Mesenchymal stem cell (in vitro differentiated cells and primary cell): ENCODE measurements around the gene ADAM12.

Experiments used
- DNase-seq: peaks from one replicate; pipeline ENCODE4 v3.0.0-alpha.2; 2013
- H2AFZ ChIP-seq: one replicate; pipeline ENCODE4 v1.6.1; 2013; ENCODE audit warnings: low read depth, mild to moderate bottlenecking, control low read depth, inconsistent platforms, low read length, moderate library complexity
- H2AK5ac ChIP-seq: 2 replicates; pipeline ENCODE4 v1.6.1; 2013; ENCODE audit warnings: low read length, moderate library complexity, mild to moderate bottlenecking, inconsistent platforms; ENCODE audit not compliant: severe bottlenecking
- H2BK120ac ChIP-seq: one replicate; pipeline ENCODE4 v1.6.1; 2013; ENCODE audit warnings: low read depth, mild to moderate bottlenecking, inconsistent platforms, low read length, moderate library complexity
- H2BK12ac ChIP-seq, 2 experiments: one replicate each; pipeline ENCODE4 v1.6.1; 2013; ENCODE audit warnings: inconsistent platforms in 2 of 2, low read length in 2 of 2, mild to moderate bottlenecking in 2 of 2, moderate library complexity in 2 of 2, control low read depth in 1 of 2
- H2BK15ac ChIP-seq: one replicate; pipeline ENCODE4 v1.6.1; 2013; ENCODE audit warnings: mild to moderate bottlenecking, low read depth, inconsistent platforms; ENCODE audit not compliant: poor library complexity, severe bottlenecking
- H2BK5ac ChIP-seq: 2 replicates; pipeline ENCODE4 v1.6.1; 2013; ENCODE audit warnings: low read depth, mild to moderate bottlenecking, low read length, control low read depth, inconsistent platforms; ENCODE audit not compliant: poor library complexity, severe bottlenecking
- H3K14ac ChIP-seq, 2 experiments: one replicate each; pipeline ENCODE4 v1.6.1; 2013; ENCODE audit warnings: inconsistent platforms in 2 of 2, low read length in 2 of 2, control low read depth in 1 of 2, mild to moderate bottlenecking in 1 of 2, moderate library complexity in 1 of 2
- H3K18ac ChIP-seq, 2 experiments: one replicate each; pipeline ENCODE4 v1.6.1; 2013; ENCODE audit warnings: inconsistent platforms in 2 of 2, low read length in 2 of 2, control low read depth in 1 of 2, low read depth in 1 of 2, mild to moderate bottlenecking in 1 of 2
- H3K23ac ChIP-seq, 2 experiments: one replicate each; pipeline ENCODE4 v1.6.1; 2013; ENCODE audit warnings: inconsistent platforms in 2 of 2, low read length in 2 of 2, mild to moderate bottlenecking in 2 of 2, moderate library complexity in 2 of 2, control low read depth in 1 of 2
- H3K27ac ChIP-seq: 2 replicates; pipeline ENCODE4 v1.5.1; 2013; ENCODE audit warnings: mild to moderate bottlenecking, moderate library complexity, low read length, control low read depth, inconsistent platforms; ENCODE audit not compliant: poor library complexity, severe bottlenecking
- H3K27me3 ChIP-seq, 2 experiments: 2 replicates each; pipeline versions ENCODE4 v1.6.1 to v1.7.0; 2013; ENCODE audit warnings: low read length in 2 of 2, mild to moderate bottlenecking in 2 of 2, moderate library complexity in 2 of 2, control low read depth in 1 of 2, inconsistent platforms in 1 of 2; ENCODE audit not compliant: control insufficient read depth in 1 of 2, insufficient read depth in 1 of 2
- H3K36me3 ChIP-seq, 2 experiments: 2 replicates each; pipeline versions ENCODE4 v1.6.1 to v1.7.0; 2013; ENCODE audit warnings: low read length in 2 of 2, control low read depth in 1 of 2, inconsistent platforms in 1 of 2, low read depth in 1 of 2, mild to moderate bottlenecking in 1 of 2; ENCODE audit not compliant: insufficient read depth in 2 of 2, control insufficient read depth in 1 of 2
- H3K4ac ChIP-seq, 2 experiments: one replicate each; pipeline ENCODE4 v1.6.1; 2013; ENCODE audit warnings: inconsistent platforms in 2 of 2, low read length in 2 of 2, mild to moderate bottlenecking in 2 of 2, moderate library complexity in 2 of 2, control low read depth in 1 of 2, low read depth in 1 of 2
- H3K4me1 ChIP-seq: 2 replicates; pipeline ENCODE4 v1.6.1; 2013; ENCODE audit warnings: low read depth, low read length, control low read depth; ENCODE audit not compliant: control insufficient read depth, insufficient read depth
- H3K4me2 ChIP-seq: 2 replicates; pipeline ENCODE4 v1.6.1; 2013; ENCODE audit warnings: low read length, mild to moderate bottlenecking, inconsistent platforms; ENCODE audit not compliant: poor library complexity, severe bottlenecking
- H3K4me3 ChIP-seq, 2 experiments: 2 replicates each; pipeline versions ENCODE4 v1.5.1 to v1.7.0; 2013; ENCODE audit warnings: low read length in 2 of 2, mild to moderate bottlenecking in 2 of 2, control low read depth in 1 of 2, low read depth in 1 of 2; ENCODE audit not compliant: insufficient read depth in 1 of 2
- H3K79me1 ChIP-seq: replicated peaks from 2 replicates; pipeline ENCODE4 v1.6.1; 2013; ENCODE audit warnings: mild to moderate bottlenecking, control low read depth, low read length, inconsistent platforms; ENCODE audit not compliant: poor library complexity, severe bottlenecking
- H3K9ac ChIP-seq: 2 replicates; pipeline ENCODE4 v1.7.0; 2013; ENCODE audit warnings: mild to moderate bottlenecking, low read length, moderate library complexity
- H3K9me3 ChIP-seq: 2 replicates; pipeline ENCODE4 v1.7.0; 2013; ENCODE audit warnings: mild to moderate bottlenecking, low read length; ENCODE audit not compliant: control insufficient read depth
- H4K8ac ChIP-seq: one replicate; pipeline ENCODE4 v1.6.1; 2013; ENCODE audit warnings: inconsistent platforms, mild to moderate bottlenecking, low read length, moderate library complexity
- H4K91ac ChIP-seq: one replicate; pipeline ENCODE4 v1.6.1; 2013; ENCODE audit warnings: mild to moderate bottlenecking, low read length, inconsistent platforms
- WGBS: methylation state at CpG from one replicate; pipeline ENCODE4 v1.1.7; 2013; ENCODE audit warnings: mixed read lengths; 5-methylcytosine and 5-hydroxymethylcytosine counted together

The ADAM12 gene

GRCh38 chr10:126163506-126163905, 224.8 kb downstream of the ADAM12 start:
- Histone ChIP-seq H2BK15ac (no peak overlapping the region), H3K4me2 (no peak overlapping the region), H2BK12ac (no peak overlapping the region), H3K79me1 (peaks cover 21% of the 10 kb centered on the region), H4K91ac (no peak overlapping the region), H3K4me3 (no peak overlapping the region), H3K9ac (no peak overlapping the region), H2BK120ac (no peak overlapping the region), H2AFZ (no peak overlapping the region), H3K36me3 (peaks cover 16 to 43% of the 10 kb centered on the region in 2 experiments), H3K14ac (no peak overlapping the region), H3K4me1 (peaks cover 2% of the 10 kb centered on the region), H4K8ac (no peak overlapping the region), H3K9me3 (peaks cover 4% of the 10 kb centered on the region), H3K27ac (no peak overlapping the region), H3K18ac (no peak overlapping the region), H2AK5ac (no peak overlapping the region), H2BK5ac (no peak overlapping the region), H3K23ac (no peak overlapping the region), H3K4ac (no peak overlapping the region), H3K27me3 (no peaks in the 10 kb centered on the region)
- 94% methylated on average over 2 of the region's 4 CpGs for WGBS
- no peak for DNase-seq

- no peak overlapping the region for H3K23ac ChIP-seq
- no peaks in the 10 kb centered on the region for H3K27me3 ChIP-seq
- no peak overlapping the region for H3K9ac ChIP-seq
- peaks cover 2% of the 10 kb centered on the region for H3K4me1 ChIP-seq
- H3K14ac ChIP-seq, result no peak overlapping the region
- no peak for DNase-seq
- H2BK15ac ChIP-seq, result no peak overlapping the region
- H2BK12ac ChIP-seq, result no peak overlapping the region
- H4K8ac ChIP-seq, result no peak overlapping the region
- no peak overlapping the region for H2BK120ac ChIP-seq
- H3K27ac ChIP-seq, result no peak overlapping the region
- peaks cover 24% of the 10 kb centered on the region for H3K79me1 ChIP-seq
- H2AK5ac ChIP-seq, result no peak overlapping the region
- H3K18ac ChIP-seq, result no peak overlapping the region
- no peak overlapping the region for H3K4me3 ChIP-seq
- no peak overlapping the region for H2AFZ ChIP-seq
- no peak overlapping the region for H3K4me2 ChIP-seq
- no peak overlapping the region for H2BK5ac ChIP-seq
- peaks cover 4% of the 10 kb centered on the region for H3K9me3 ChIP-seq
- no peak overlapping the region for H4K91ac ChIP-seq
- H3K4ac ChIP-seq, result no peak overlapping the region
- WGBS, result 91% methylated on average over 5 of the region's 5 CpGs
- peaks cover 20 to 43% of the 10 kb centered on the region in 2 experiments for H3K36me3 ChIP-seq
Measured at GRCh38 chr10:126161691-126162090, 226.6 kb downstream of the ADAM12 start.

- Histone ChIP-seq H3K27me3 (no peaks in the 10 kb centered on the region), H3K27ac (no peak overlapping the region), H2AK5ac (no peak overlapping the region), H2BK15ac (no peak overlapping the region), H4K8ac (no peak overlapping the region), H2BK5ac (no peak overlapping the region), H3K36me3 (peaks cover 20 to 48% of the 10 kb centered on the region in 2 experiments), H2BK120ac (no peak overlapping the region), H3K14ac (no peak overlapping the region), H3K4me3 (no peak overlapping the region), H3K23ac (no peak overlapping the region), H3K4me1 (peaks cover 2% of the 10 kb centered on the region), H3K18ac (peak overlapping the region in 1 of 2 experiments; percentile 46), H4K91ac (no peak overlapping the region), H3K79me1 (peaks cover 23% of the 10 kb centered on the region), H3K9ac (no peak overlapping the region), H3K4me2 (no peak overlapping the region), H3K9me3 (peaks cover 4% of the 10 kb centered on the region), H3K4ac (no peak overlapping the region), H2AFZ (no peak overlapping the region), H2BK12ac (no peak overlapping the region)
- 72% methylated on average over 10 of the region's 10 CpGs for WGBS
- peak; percentile 40 for DNase-seq
Measured at GRCh38 chr10:126160971-126161630, 227.2 kb downstream of the ADAM12 start.

- Histone ChIP-seq H2AFZ (no peak overlapping the region), H3K18ac (peak overlapping the region in 1 of 2 experiments; percentile 13), H3K9ac (no peak overlapping the region), H3K4me2 (no peak overlapping the region), H3K4me3 (no peak overlapping the region), H3K27me3 (no peaks in the 10 kb centered on the region), H3K27ac (no peak overlapping the region), H3K14ac (no peak overlapping the region), H3K79me1 (peaks cover 22% of the 10 kb centered on the region), H3K4ac (no peak overlapping the region), H3K4me1 (peaks cover 4% of the 10 kb centered on the region), H2AK5ac (no peak overlapping the region), H3K36me3 (peaks cover 20 to 54% of the 10 kb centered on the region in 2 experiments), H4K91ac (no peak overlapping the region), H3K9me3 (peaks cover 4% of the 10 kb centered on the region), H2BK15ac (no peak overlapping the region), H2BK120ac (no peak overlapping the region), H3K23ac (no peak overlapping the region), H4K8ac (no peak overlapping the region), H2BK12ac (peak overlapping the region in 1 of 2 experiments; percentile 68), H2BK5ac (no peak overlapping the region)
- no peak for DNase-seq
- WGBS, result 83% methylated on average over 5 of the region's 5 CpGs
Measured at GRCh38 chr10:126160571-126160970, 227.7 kb downstream of the ADAM12 start.
